ENCODE data around the gene SWAP70. TPM values are rescaled to one million over a fixed set of nuclear protein-coding genes. Genes with fewer than 3 reads are reported as not detected.

Gene SWAP70
- total and polyA plus RNA-seq, 2 of the 8 experiments (the other 6 are each of a cell fraction or from before 2014, with no cell fraction given): 14.8 to 37.5 TPM

GRCh38 chr11:9711454-9712307, 47.8 kb downstream of the SWAP70 start:
- 61% methylated on average over 7 of the region's 7 CpGs; no CpG with 5 or more reads in 1 of the 2 experiments for WGBS, 2 experiments (ENCODE audit: extremely low coverage in 1 of 2, insufficient coverage in 1 of 2, insufficient read length in 1 of 2, insufficient replicate concordance in 2 of 2, low coverage in 1 of 2, low lambda C conversion rate in 2 of 2, missing lambda C conversion rate in 1 of 2)
- Histone ChIP-seq H3K79me2 (ENCODE audit: control insufficient read depth in 1 of 2, insufficient read depth in 2 of 2, low read length in 2 of 2) (peaks cover 0 to 25% of the 10 kb centered on the region in 2 experiments; a peak in 2 of 4 replicates), H2BK12ac (ENCODE audit: low read depth, low read length) (no peak overlapping the region)
- TF ChIP-seq KDM5A (IDR thresholded peaks at IDR 0.05; ENCODE audit: low read length) (no peak), RFX5 (IDR thresholded peaks at IDR 0.05; ENCODE audit: borderline replicate concordance, low read depth, low read length) (no peak), POLR2AphosphoS5 (IDR thresholded peaks at IDR 0.05; ENCODE audit: low read depth, low read length) (no peak), MAFK (IDR thresholded peaks at IDR 0.05; ENCODE audit: low read depth, low read length) (no peak), RBBP5 (IDR thresholded peaks at IDR 0.05; ENCODE audit: borderline replicate concordance, low read depth, low read length) (no peak), CREB1 (IDR thresholded peaks at IDR 0.05) (no peak), HDAC6 (IDR thresholded peaks at IDR 0.05; ENCODE audit: low read depth, low read length) (no peak), CTCF (IDR thresholded peaks at IDR 0.05; ENCODE audit: control extremely low read depth in 1 of 3, insufficient read depth in 1 of 3, low read depth in 1 of 3, low read length in 3 of 3) (0 out of 4 replicates have a peak, but pooled peaks of 1 of the 3 experiments have one; percentile 5), RXRA (IDR thresholded peaks at IDR 0.05; ENCODE audit: insufficient read depth, low read depth, low read length) (no peak)

More at GRCh38 chr11:9711454-9712307, 47.8 kb downstream of the SWAP70 start:
- Histone ChIP-seq H3K56ac (replicated peaks; ENCODE audit: insufficient read length, low read depth, low read length) (no peak overlapping the region), H4K5ac (ENCODE audit: insufficient read length, low read depth, low read length) (no peak overlapping the region), H3K9me3 (ENCODE audit: insufficient read depth in 2 of 2, low read depth in 1 of 2, low read length in 1 of 2) (no peaks in the 10 kb centered on the region; a peak in 1 of 4 replicates), H4K8ac (ENCODE audit: extremely low read depth, insufficient read depth, low read length) (peak overlapping the region; percentile 58; the same call in 1 of the 2 replicates), H3K14ac (ENCODE audit: insufficient read length) (no peak overlapping the region), H3K23ac (ENCODE audit: insufficient read length) (no peak overlapping the region), H3K36me3 (ENCODE audit: control insufficient read depth in 2 of 4, insufficient read depth in 4 of 4, low read length in 3 of 4) (peaks cover 0 to 23% (median 5%) of the 10 kb centered on the region in 4 experiments; a peak in 2 of 8 replicates), H3K23me2 (ENCODE audit: low read depth, low read length) (no peaks in the 10 kb centered on the region), H3K4ac (replicated peaks; ENCODE audit: insufficient read length, low read depth, low read length) (no peak overlapping the region), H2BK15ac (ENCODE audit: low read length) (no peak overlapping the region), H3K9ac (replicated peaks in 1 of 4; ENCODE audit: extremely low read depth in 1 of 4, low read depth in 3 of 4, low read length in 3 of 4) (no peak overlapping the region), H3K27me3 (replicated peaks in 1 of 4; ENCODE audit: control insufficient read depth in 3 of 4, extremely low read depth in 1 of 4, insufficient read depth in 3 of 4, low read length in 3 of 4) (no peaks in the 10 kb centered on the region; a peak in 1 of 7 replicates), H2BK5ac (ENCODE audit: low read depth, low read length) (no peak overlapping the region), H2BK120ac (replicated peaks; ENCODE audit: low read depth, low read length) (no peak overlapping the region), H3K4me2 (ENCODE audit: insufficient read depth in 1 of 2, low read depth in 2 of 2, low read length in 2 of 2) (peak overlapping the region; percentile 27 to 46; a peak in 3 of 4 replicates), H2AK5ac (ENCODE audit: low read depth, low read length) (no peak overlapping the region), H2BK20ac (ENCODE audit: low read length) (no peak overlapping the region), H3K18ac (ENCODE audit: extremely low read depth, low read length) (no peak overlapping the region), H4K91ac (replicated peaks; ENCODE audit: insufficient read length, low read length) (no peak overlapping the region), H3K4me1 (replicated peaks in 1 of 4; ENCODE audit: control insufficient read depth in 3 of 4, insufficient read depth in 4 of 4, low read length in 3 of 4) (peaks cover 2 to 15% (median 9%) of the 10 kb centered on the region in 4 experiments; a peak in 5 of 7 replicates), H3K4me3 (ENCODE audit: extremely low read depth in 1 of 4, insufficient read depth in 2 of 4, low read depth in 3 of 4, low read length in 4 of 4) (no peak overlapping the region), H3K79me1 (ENCODE audit: low read depth, low read length) (peaks cover 5% of the 10 kb centered on the region), H4K20me1 (replicated peaks in 1 of 2; ENCODE audit: control insufficient read depth in 1 of 2, insufficient read depth in 2 of 2, low read length in 2 of 2) (peaks cover 2 to 6% of the 10 kb centered on the region in 2 experiments), H2AFZ (ENCODE audit: low read length) (no peak overlapping the region), H3K27ac (ENCODE audit: low read depth, low read length) (peak overlapping the region; percentile 41)
- no peak for FAIRE-seq
- DNase-seq (ENCODE audit: low read depth in 1 of 2, low spot score in 2 of 2): no peak
- ChIA-PET CTCF (ENCODE audit: partially characterized antibody) (interaction anchor here (0.7 kb wide), 1 partner anchor 83 kb away, joined by 3 read pairs; no protein-coding TSS in a partner anchor), POLR2A (ENCODE audit: partially characterized antibody) (interaction anchor here (1.5 kb wide), 1 partner anchor 11 kb away, joined by 3 read pairs; no protein-coding TSS in a partner anchor)
